Testis (tissue), 2 donors: ENCODE measurements around the gene TNS3.

Experiments
- CTCF ChIP-seq, 3 experiments: fragments of 450-650 bp in 2 of 3; fragments of 200-600 bp in 1 of 3; sonication (generic) in 1 of 3; IDR thresholded peaks; one replicate each; pipeline ENCODE4 v1.5.1; 2016 to 2019; ENCODE audit warnings: antibody characterized with exemption in 3 of 3, mild to moderate bottlenecking in 2 of 3, moderate library complexity in 1 of 3
- POLR2A ChIP-seq: fragments of 450-650 bp; IDR thresholded peaks from one replicate; pipeline ENCODE4 v1.6.1; 2017; ENCODE audit warnings: antibody characterized with exemption, mild to moderate bottlenecking, moderate library complexity

GRCh38 chr7:47227762-47228177 lies 354.1 kb downstream of the TNS3 start:
- no peak for TF ChIP-seq CTCF (IDR thresholded peaks at IDR 0.05)
- no peak for TF ChIP-seq POLR2A
